H1 (cell line): Measurements from ENCODE around the gene MID1. TPM values are rescaled to one million over a fixed set of nuclear protein-coding genes. Genes with fewer than 3 reads are reported as not detected.

Experiments
- CTCF ChIA-PET: fragments of 300-600 bp; sonication (Branson Sonifier 250); formaldehyde crosslinking; loops from one replicate; lab custom pipeline; 2021; ENCODE audit not compliant: partially characterized antibody; lab: Charles Lee
- POLR2A ChIA-PET: fragments of 300-600 bp; sonication (Branson Sonifier 250); formaldehyde crosslinking; loops from one replicate; lab custom pipeline; 2021; ENCODE audit warnings: inconsistent platforms; ENCODE audit not compliant: partially characterized antibody; lab: Charles Lee
- DNase-seq, 2 experiments: peaks; one replicate each; pipeline versions ENCODE4 v3.0.0 to v3.0.0-alpha.2; 2010 to 2022; ENCODE audit warnings: low spot score in 2 of 2, low read depth in 1 of 2, mixed read lengths in 1 of 2
- FAIRE-seq: peaks from 2 replicates; lab custom pipeline; 2011; peaks lifted over from hg19 to GRCh38; lab: Jason Lieb, UNC
- H2AFZ ChIP-seq: 2 replicates; pipeline ENCODE4 v1.8.1; 2012; ENCODE audit warnings: low read length, inconsistent platforms
- H2AK5ac ChIP-seq: 2 replicates; pipeline ENCODE4 v1.6.1; 2013; ENCODE audit warnings: low read depth, low read length
- H2BK120ac ChIP-seq: replicated peaks from 2 replicates; pipeline ENCODE3; 2013; ENCODE audit warnings: low read depth, low read length, inconsistent platforms
- H2BK12ac ChIP-seq: 2 replicates; pipeline ENCODE4 v1.6.1; 2013; ENCODE audit warnings: low read depth, low read length
- H2BK15ac ChIP-seq: 2 replicates; pipeline ENCODE4 v1.6.1; 2013; ENCODE audit warnings: low read length
- H2BK20ac ChIP-seq: 2 replicates; pipeline ENCODE4 v1.6.1; 2013; ENCODE audit warnings: low read length
- H2BK5ac ChIP-seq: 2 replicates; pipeline ENCODE4 v1.6.1; 2013; ENCODE audit warnings: low read depth, low read length
- H3K14ac ChIP-seq: 2 replicates; pipeline ENCODE4 v1.6.1; 2013; ENCODE audit warnings: inconsistent platforms; ENCODE audit not compliant: insufficient read length
- H3K18ac ChIP-seq: 2 replicates; pipeline ENCODE4 v1.6.1; 2013; ENCODE audit warnings: low read length; ENCODE audit errors: extremely low read depth
- H3K23ac ChIP-seq: 2 replicates; pipeline ENCODE4 v1.6.1; 2013; ENCODE audit warnings: inconsistent platforms; ENCODE audit not compliant: insufficient read length
- H3K23me2 ChIP-seq: 2 replicates; pipeline ENCODE4 v1.6.1; 2013; ENCODE audit warnings: low read depth, low read length
- H3K27ac ChIP-seq: 2 replicates; pipeline ENCODE4 v1.6.1; 2011; ENCODE audit warnings: low read depth, low read length, inconsistent platforms
- H3K27me3 ChIP-seq, 4 experiments: replicated peaks in 1 of 4; 1 replicate in 1 of 4; 2 replicates in 3 of 4; pipeline versions ENCODE4 v1.6.1 to v1.8.1; 2011 to 2013; ENCODE audit warnings: low read length in 3 of 4, mild to moderate bottlenecking in 3 of 4, inconsistent platforms in 2 of 4, mixed read lengths in 2 of 4, moderate library complexity in 1 of 4; ENCODE audit not compliant: control insufficient read depth in 3 of 4, insufficient read depth in 3 of 4; ENCODE audit errors: extremely low read depth in 1 of 4
- H3K36me3 ChIP-seq, 4 experiments: 2 replicates each; pipeline versions ENCODE4 v1.6.1 to v1.8.1; 2011 to 2013; ENCODE audit warnings: mild to moderate bottlenecking in 4 of 4, low read length in 3 of 4, moderate library complexity in 2 of 4, control low read depth in 1 of 4, inconsistent platforms in 1 of 4; ENCODE audit not compliant: insufficient read depth in 4 of 4, control insufficient read depth in 2 of 4
- H3K4ac ChIP-seq: replicated peaks from 2 replicates; pipeline ENCODE3; 2013; ENCODE audit warnings: low read length, low read depth, mixed read lengths, inconsistent platforms; ENCODE audit not compliant: insufficient read length
- H3K4me1 ChIP-seq, 4 experiments: replicated peaks in 1 of 4; 1 replicate in 1 of 4; 2 replicates in 3 of 4; pipeline versions ENCODE4 v1.6.1 to v1.8.1; 2011 to 2013; ENCODE audit warnings: low read length in 3 of 4, inconsistent platforms in 2 of 4, mixed read lengths in 1 of 4; ENCODE audit not compliant: insufficient read depth in 4 of 4, control insufficient read depth in 3 of 4
- H3K4me2 ChIP-seq, 2 experiments: 2 replicates each; pipeline versions ENCODE4 v1.6.1 to v1.8.1; 2011 to 2013; ENCODE audit warnings: low read depth in 2 of 2, low read length in 2 of 2, control low read depth in 1 of 2, inconsistent platforms in 1 of 2, mild to moderate bottlenecking in 1 of 2; ENCODE audit not compliant: insufficient read depth in 1 of 2
- H3K4me3 ChIP-seq, 4 experiments: fragments of 200-600, 300-600 bp in 1 of 4; sonication (generic), shearing (Covaris generic), sonication (Bioruptor Twin) in 1 of 4; 2 replicates each; pipeline versions ENCODE4 v1.5.1 to v1.8.1; 2011 to 2016; ENCODE audit warnings: low read length in 4 of 4, low read depth in 3 of 4, control low read depth in 2 of 4, inconsistent platforms in 2 of 4, mild to moderate bottlenecking in 2 of 4, mixed read lengths in 1 of 4, moderate library complexity in 1 of 4; ENCODE audit not compliant: insufficient read depth in 2 of 4; ENCODE audit errors: extremely low read depth in 1 of 4
- H3K56ac ChIP-seq: replicated peaks from 2 replicates; pipeline ENCODE3; 2013; ENCODE audit warnings: low read depth, mild to moderate bottlenecking, mixed read lengths, low read length, inconsistent platforms; ENCODE audit not compliant: insufficient read length
- H3K79me1 ChIP-seq: 2 replicates; pipeline ENCODE4 v1.6.1; 2013; ENCODE audit warnings: low read depth, low read length, control low read depth
- H3K79me2 ChIP-seq, 2 experiments: 2 replicates each; pipeline versions ENCODE4 v1.6.1 to v1.8.1; 2012 to 2013; ENCODE audit warnings: low read length in 2 of 2, mild to moderate bottlenecking in 2 of 2, inconsistent platforms in 1 of 2; ENCODE audit not compliant: insufficient read depth in 2 of 2, control insufficient read depth in 1 of 2
- H3K9ac ChIP-seq, 4 experiments: replicated peaks in 1 of 4; 1 replicate in 1 of 4; 2 replicates in 3 of 4; pipeline versions ENCODE4 v1.6.1 to v1.8.1; 2011 to 2013; ENCODE audit warnings: low read depth in 3 of 4, low read length in 3 of 4, control low read depth in 2 of 4, mild to moderate bottlenecking in 2 of 4, moderate library complexity in 2 of 4, inconsistent platforms in 1 of 4; ENCODE audit errors: extremely low read depth in 1 of 4
- H3K9me3 ChIP-seq, 2 experiments: 2 replicates each; pipeline versions ENCODE4 v1.6.1 to v1.8.1; 2012 to 2013; ENCODE audit warnings: mild to moderate bottlenecking in 2 of 2, moderate library complexity in 2 of 2, control low read depth in 1 of 2, inconsistent platforms in 1 of 2, low read depth in 1 of 2, low read length in 1 of 2, mixed read lengths in 1 of 2; ENCODE audit not compliant: insufficient read depth in 2 of 2
- H4K20me1 ChIP-seq, 2 experiments: replicated peaks in 1 of 2; 2 replicates each; pipeline versions ENCODE3 to v1.8.1; 2011 to 2013; ENCODE audit warnings: inconsistent platforms in 2 of 2, low read length in 2 of 2, mild to moderate bottlenecking in 1 of 2; ENCODE audit not compliant: insufficient read depth in 2 of 2, control insufficient read depth in 1 of 2
- H4K5ac ChIP-seq: 2 replicates; pipeline ENCODE4 v1.6.1; 2013; ENCODE audit warnings: low read length, low read depth, mixed read lengths, inconsistent platforms; ENCODE audit not compliant: insufficient read length
- H4K8ac ChIP-seq: 2 replicates; pipeline ENCODE4 v1.8.0; 2013; ENCODE audit warnings: mild to moderate bottlenecking, moderate library complexity, low read length, inconsistent platforms; ENCODE audit not compliant: insufficient read depth; ENCODE audit errors: extremely low read depth
- H4K91ac ChIP-seq: replicated peaks from 2 replicates; pipeline ENCODE3; 2013; ENCODE audit warnings: low read length, mixed read lengths, inconsistent platforms; ENCODE audit not compliant: insufficient read length
- ATF2 ChIP-seq: IDR thresholded peaks from 2 replicates; pipeline ENCODE4 v1.6.1; 2012; ENCODE audit warnings: low read length, inconsistent platforms
- BACH1 ChIP-seq: IDR thresholded peaks from 2 replicates; pipeline ENCODE4 v1.6.1; 2012; ENCODE audit warnings: low read length, improper control_type of control experiment
- CEBPB ChIP-seq: IDR thresholded peaks from 2 replicates; pipeline ENCODE4 v1.6.1; 2012; ENCODE audit warnings: low read depth, low read length
- CTBP2 ChIP-seq: IDR thresholded peaks from 2 replicates; pipeline ENCODE4 v1.7.0; 2011; ENCODE audit warnings: borderline replicate concordance, mild to moderate bottlenecking, moderate library complexity, mixed read lengths, low read length; ENCODE audit not compliant: insufficient read depth, insufficient read length
- EGR1 ChIP-seq: IDR thresholded peaks from 2 replicates; pipeline ENCODE4 v1.6.1; 2011; ENCODE audit warnings: low read depth, low read length, borderline replicate concordance
- NANOG ChIP-seq: IDR thresholded peaks from 2 replicates; pipeline ENCODE4 v1.6.1; 2011; ENCODE audit warnings: low read length, low read depth, mild to moderate bottlenecking, inconsistent platforms; ENCODE audit not compliant: insufficient read depth, poor library complexity, severe bottlenecking
- NRF1 ChIP-seq: IDR thresholded peaks from 2 replicates; pipeline ENCODE4 v1.6.1; 2011; ENCODE audit warnings: mild to moderate bottlenecking, low read depth, low read length, improper control_type of control experiment
- POU5F1 ChIP-seq: IDR thresholded peaks from 2 replicates; pipeline ENCODE4 v1.6.1; 2011; ENCODE audit warnings: low read depth, mild to moderate bottlenecking, low read length, moderate library complexity
- SUZ12 ChIP-seq: fragments of 200-600 bp; sonication (generic); IDR thresholded peaks from 2 replicates; pipeline ENCODE4 v1.6.1; 2012; ENCODE audit warnings: mild to moderate bottlenecking, inconsistent platforms, low read length, moderate library complexity, mixed read lengths
- ZNF274 ChIP-seq: IDR thresholded peaks from 2 replicates; pipeline ENCODE4 v1.7.0; 2012; ENCODE audit warnings: low read length, borderline replicate concordance; ENCODE audit errors: extremely low read depth
- WGBS, 2 experiments: shearing (Covaris generic) in 1 of 2; methylation state at CpG; one replicate each; pipeline versions ENCODE4 v1.1.6 to v1.1.7; 2013 to 2015; ENCODE audit warnings: low lambda C conversion rate in 2 of 2, mixed read lengths in 2 of 2, inconsistent platforms in 1 of 2, low coverage in 1 of 2, missing lambda C conversion rate in 1 of 2; ENCODE audit not compliant: insufficient replicate concordance in 2 of 2, insufficient coverage in 1 of 2, insufficient read length in 1 of 2; ENCODE audit errors: extremely low coverage in 1 of 2, missing lambda C conversion rate in 1 of 2; 5-methylcytosine and 5-hydroxymethylcytosine counted together
- polyA plus RNA-seq, 7 experiments: library from polyadenylated mRNA; depleted of rRNA in 3 of 7; stranded (reverse) in 5 of 7; unstranded in 2 of 7; fragments of >200 nt in 5 of 7; fragments of 200-250 nt in 2 of 7; gene quantifications; 1 replicate in 5 of 7; 2 replicates in 1 of 7; 4 replicates in 1 of 7; pipeline versions ENCODE4 v1.2.1 to v1.2.3, GENCODE V29; 2011 to 2013; ENCODE audit warnings: missing spikeins in 2 of 7, mixed read lengths in 2 of 7
- total RNA-seq: library from RNA; stranded (reverse); fragmentation: NEBNext Ultra II Directional; extraction: Animal tissue kit (Norgen Biotek cat#: 25700); gene quantifications from 2 replicates; pipeline ENCODE4 v1.2.1, GENCODE V29; 2021
- TF ChIP-seq, protein P1 (sequence below): IDR thresholded peaks from 2 replicates; pipeline ENCODE4 v1.6.1; 2012; ENCODE audit warnings: inconsistent platforms

Gene MID1
- total and polyA plus RNA-seq, 2 of the 8 experiments (the other 6 are each of a cell fraction or from before 2014, with no cell fraction given), result 12.9 to 54.3 TPM

GRCh38 chrX:10483191-10483831 is 137.1 kb downstream of the MID1 start:
- CTCF ChIA-PET, result no interaction called here
- Histone ChIP-seq H2BK15ac (no peak overlapping the region), H3K27ac (no peak overlapping the region), H4K91ac (no peak overlapping the region), H3K18ac (no peak overlapping the region), H2BK20ac (no peak overlapping the region), H3K4me2 (no peak overlapping the region), H3K4me1 (peaks cover 0 to 2% (median 0%) of the 10 kb centered on the region in 4 experiments; a peak in 3 of 7 replicates), H3K36me3 (peaks cover 0 to 11% (median 2%) of the 10 kb centered on the region in 4 experiments; a peak in 3 of 8 replicates), H4K8ac (no peak overlapping the region), H3K27me3 (no peaks in the 10 kb centered on the region), H2AFZ (no peak overlapping the region), H4K20me1 (no peaks in the 10 kb centered on the region), H3K4ac (no peak overlapping the region), H2BK120ac (no peak overlapping the region), H4K5ac (no peak overlapping the region), H2AK5ac (no peak overlapping the region), H3K79me2 (no peaks in the 10 kb centered on the region), H3K9me3 (no peaks in the 10 kb centered on the region), H3K23me2 (no peaks in the 10 kb centered on the region), H3K9ac (no peak overlapping the region), H2BK12ac (no peak overlapping the region), H3K23ac (no peak overlapping the region), H3K4me3 (no peak overlapping the region), H3K79me1 (no peaks in the 10 kb centered on the region), H2BK5ac (no peak overlapping the region), H3K14ac (no peak overlapping the region), H3K56ac (no peak overlapping the region)
- POLR2A ChIA-PET, result no interaction called here
- WGBS, 2 experiments, result 90% methylated on average over 9 of the region's 9 CpGs; no CpG with 5 or more reads in 1 of the 2 experiments
- no peak for DNase-seq
- FAIRE-seq, result no peak
- TF ChIP-seq, protein P1, sequence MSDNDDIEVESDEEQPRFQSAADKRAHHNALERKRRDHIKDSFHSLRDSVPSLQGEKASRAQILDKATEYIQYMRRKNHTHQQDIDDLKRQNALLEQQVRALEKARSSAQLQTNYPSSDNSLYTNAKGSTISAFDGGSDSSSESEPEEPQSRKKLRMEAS, result no peak
- TF ChIP-seq ATF2, result no peak
- no peak for TF ChIP-seq NRF1
- TF ChIP-seq POU5F1, result no peak
- TF ChIP-seq ZNF274, result no peak
- no peak for TF ChIP-seq CTBP2
- no peak for TF ChIP-seq SUZ12
- TF ChIP-seq BACH1, result no peak
- no peak for TF ChIP-seq EGR1
- TF ChIP-seq NANOG, result no peak
- TF ChIP-seq CEBPB, result no peak
